NCI-H2107 treated with DMSO at 0.1 percent for 48 hours (cell line): ENCODE data around the gene RPRM.
"Not testable (repeated sequence)": the region's sequence is repeated elsewhere in the genome, so short reads cannot be mapped to it uniquely, and the experiment has no call there.

Experiments
- DNase-seq: peaks from one replicate; lab custom pipeline; 2025; ENCODE audit not compliant: unreplicated experiment; lab: John Stamatoyannopoulos, UW

The RPRM gene

GRCh38 chr2:153461453-153461852 lies 17.1 kb downstream of the RPRM start:
- DNase-seq: no peak

GRCh38 chr2:153455861-153456260 lies 22.7 kb downstream of the RPRM start:
- no peak for DNase-seq

GRCh38 chr2:153455403-153455802 lies 23.2 kb downstream of the RPRM start:
- DNase-seq: no peak

- DNase-seq: no peak
These were observed 27.0 kb downstream of the RPRM start for GRCh38 chr2:153451611-153452010.

DNA sequence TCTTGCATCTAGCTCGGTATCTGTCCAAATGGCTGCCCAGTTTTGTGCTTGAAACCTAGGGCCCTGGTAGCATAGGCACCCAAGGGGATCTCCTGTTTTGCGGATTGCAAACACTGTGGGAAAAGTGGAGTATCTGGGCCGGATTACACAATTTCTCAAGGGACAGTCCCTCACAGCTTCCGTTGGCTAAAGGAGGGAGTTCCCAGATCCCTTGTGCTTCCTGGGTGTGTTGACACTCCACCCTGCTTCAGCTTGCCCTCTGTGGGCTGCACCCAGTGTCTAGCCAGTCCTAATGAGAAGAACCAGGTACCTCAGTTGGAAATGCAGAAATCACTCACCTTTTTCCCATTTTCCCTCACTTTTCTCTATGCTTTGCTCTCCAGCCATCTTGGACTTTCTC lies 35.5 kb downstream of the RPRM start:
- no peak for DNase-seq

DNA sequence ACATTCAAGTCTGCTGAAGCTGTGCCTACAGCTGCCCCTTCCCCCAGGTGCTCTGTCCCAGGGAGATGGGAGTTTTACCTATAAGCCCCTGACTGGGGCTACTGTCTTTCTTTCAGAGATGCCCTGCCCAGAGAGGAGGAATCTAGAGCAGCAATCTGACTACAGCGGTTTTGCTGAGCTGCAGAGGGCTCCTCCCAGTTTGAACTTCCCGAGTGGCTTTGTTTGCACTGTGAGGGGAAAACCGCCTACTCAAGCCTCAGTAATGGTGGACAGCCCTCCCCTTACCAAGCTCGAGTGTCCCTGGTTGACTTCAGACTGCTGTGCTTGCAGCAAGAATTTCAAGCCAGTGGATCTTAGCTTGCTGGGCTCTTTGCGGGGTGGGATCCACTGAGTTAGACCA lies 35.9 kb downstream of the RPRM start:
- DNase-seq: not testable (repeated sequence)

GRCh38 chr2:153440090-153440489 lies 38.5 kb downstream of the RPRM start:
- not testable (repeated sequence) for DNase-seq

GRCh38 chr2:153433403-153433802 lies 45.2 kb downstream of the RPRM start:
- no peak for DNase-seq

DNA sequence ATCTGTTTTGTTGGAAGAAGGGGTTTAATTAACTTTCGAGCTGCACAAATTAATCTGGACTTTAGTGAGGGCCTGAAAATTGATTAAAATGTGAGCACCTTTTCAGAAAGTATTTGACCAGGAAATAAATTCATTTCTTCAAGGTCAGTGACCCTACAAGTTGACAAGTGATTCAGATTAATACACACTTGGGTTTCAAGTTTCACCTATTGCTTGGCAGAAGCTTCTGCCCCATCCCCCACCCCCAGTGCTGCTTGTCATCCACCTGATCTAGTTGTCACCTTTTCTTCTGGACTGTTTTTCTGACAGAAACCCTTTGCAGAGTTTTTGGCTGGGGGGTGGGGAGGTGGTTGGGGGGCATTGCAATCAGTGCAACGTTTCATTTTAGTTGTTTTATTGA lies 46.2 kb downstream of the RPRM start:
- DNase-seq: no peak

GRCh38 chr2:153431114-153431513 lies 47.4 kb downstream of the RPRM start:
- no peak for DNase-seq
